Epithelial cell of proximal tubule (primary cell): Measurements from ENCODE around the gene TRIM7. TPM values are rescaled to one million over a fixed set of nuclear protein-coding genes. Genes with fewer than 3 reads are reported as not detected.
"Not testable (repeated sequence)": the region's sequence is repeated elsewhere in the genome, so short reads cannot be mapped to it uniquely, and the experiment has no call there.

ENCODE experiments used
- DNase-seq: peaks from one replicate; pipeline ENCODE4 v3.0.0-alpha.2; 2011; ENCODE audit warnings: low read depth
- H3K4me3 ChIP-seq: 2 replicates; pipeline ENCODE4 v1.5.1; 2011; ENCODE audit warnings: low read depth, mild to moderate bottlenecking, low read length
- CTCF ChIP-seq: conservative IDR thresholded peaks from 2 replicates; pipeline ENCODE4 v1.5.1; 2012; ENCODE audit warnings: low read depth, mild to moderate bottlenecking, low read length
- total RNA-seq: library from RNA; depleted of rRNA; stranded (reverse); fragments of >200 nt; gene quantifications from 2 replicates; pipeline ENCODE4 v1.2.3, GENCODE V29; 2015

TRIM7 gene
- total RNA-seq, 1 donor from 2014 or later: 14.6 TPM

GRCh38 chr5:181149806-181150733 is 54.9 kb downstream of the TRIM7 start:
- no peak overlapping the region for H3K4me3 ChIP-seq
- no peak for DNase-seq
- no peak for TF ChIP-seq CTCF

- no peak overlapping the region for H3K4me3 ChIP-seq
- no peak for TF ChIP-seq CTCF
- DNase-seq: no peak
Observed at GRCh38 chr5:181149355-181149754, 55.6 kb downstream of the TRIM7 start.

- not testable (repeated sequence) for DNase-seq, H3K4me3 ChIP-seq
Observed at GRCh38 chr5:181146927-181147636, 57.9 kb downstream of the TRIM7 start, which contains the start of gene OR2V2. OR2V2 (plus strand) TSS chr5:181147586; CDS start chr5:181154943, 7,357 bp downstream.

GRCh38 chr5:181145133-181145532 is 59.9 kb downstream of the TRIM7 start:
- H3K4me3 ChIP-seq: no peak overlapping the region
- DNase-seq: no peak
- TF ChIP-seq CTCF: no peak

Other genes starting within 250 kb of the TRIM7 start
- gene BTNL3, start 216.3 kb downstream of the TRIM7 start, total RNA-seq: not detected in 2 replicates
- gene BTNL9, start 164.9 kb downstream of the TRIM7 start, total RNA-seq: 0.22 TPM in 1 of 2 replicates, not detected in the other
- not detected in 2 replicates for gene OR2V1, start 74.0 kb downstream of the TRIM7 start, total RNA-seq
- not detected in 2 replicates for gene OR2V2, start 57.6 kb downstream of the TRIM7 start, total RNA-seq
- 10.6 and 12.4 TPM in 2 replicates for gene TRIM41, start 18.1 kb upstream of the TRIM7 start, total RNA-seq
- 2,747 and 3,067 TPM in 2 replicates for gene RACK1, start 38.7 kb upstream of the TRIM7 start, total RNA-seq
- gene TRIM52, start 55.9 kb upstream of the TRIM7 start, total RNA-seq: 1.6 and 3.5 TPM in 2 replicates
- gene OR4F3, start 162.1 kb upstream of the TRIM7 start, total RNA-seq: not detected in 2 replicates